ENCODE data around the gene SLC6A17.

Gene SLC6A17

DNA sequence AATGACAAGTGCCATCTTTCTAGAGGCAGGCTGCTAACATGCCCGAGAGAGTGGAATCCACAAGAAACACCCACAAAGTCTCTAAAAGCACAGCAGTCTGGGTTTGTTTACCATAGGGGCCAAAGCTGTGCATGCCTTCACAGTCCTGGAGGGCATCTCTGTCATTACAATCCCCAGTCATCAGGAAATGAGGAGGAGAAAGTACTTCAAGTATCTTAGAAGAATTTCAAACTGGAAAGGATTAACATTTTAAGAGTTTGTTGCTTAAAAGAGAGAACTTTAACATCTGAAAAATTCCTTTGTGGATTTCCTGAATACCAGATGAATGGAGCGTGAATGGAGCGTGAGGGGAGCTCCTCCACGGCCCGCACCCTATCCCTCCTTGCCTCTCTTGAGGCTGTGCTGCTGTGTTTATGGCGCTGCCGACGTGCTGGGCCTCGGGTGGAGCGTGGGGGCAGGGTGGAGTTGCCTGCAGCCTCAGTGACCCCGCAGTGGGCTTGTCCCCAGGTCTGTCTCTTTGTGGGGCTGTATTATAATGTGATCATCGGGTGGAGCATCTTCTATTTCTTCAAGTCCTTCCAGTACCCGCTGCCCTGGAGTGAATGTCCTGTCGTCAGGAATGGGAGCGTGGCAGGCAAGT lies 23.3 kb downstream of the SLC6A17 start:
- no peak for DNase-seq (ENCODE audit: low read depth in 2 of 2)

DNA sequence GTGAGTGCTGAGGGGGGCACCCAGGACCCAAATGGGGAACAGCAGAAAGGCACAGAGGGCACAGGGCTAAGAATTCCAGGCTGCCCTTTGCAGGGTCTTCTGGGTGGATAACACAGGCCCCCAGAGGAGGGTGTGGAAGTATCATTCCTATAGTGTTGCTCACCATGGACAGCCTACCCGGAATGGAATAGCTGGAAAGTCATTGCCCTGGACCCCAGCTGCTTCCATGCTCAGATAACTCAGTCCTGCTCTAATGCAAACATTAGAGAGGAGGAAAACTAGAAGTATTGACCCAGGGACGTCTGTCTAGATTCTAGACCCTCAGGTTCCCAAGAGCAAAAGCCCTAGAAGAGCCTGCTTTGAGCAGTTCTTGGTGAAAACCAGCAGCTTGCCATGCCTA lies 24.7 kb downstream of the SLC6A17 start:
- DNase-seq (ENCODE audit: low read depth in 2 of 2) = no peak

DNA sequence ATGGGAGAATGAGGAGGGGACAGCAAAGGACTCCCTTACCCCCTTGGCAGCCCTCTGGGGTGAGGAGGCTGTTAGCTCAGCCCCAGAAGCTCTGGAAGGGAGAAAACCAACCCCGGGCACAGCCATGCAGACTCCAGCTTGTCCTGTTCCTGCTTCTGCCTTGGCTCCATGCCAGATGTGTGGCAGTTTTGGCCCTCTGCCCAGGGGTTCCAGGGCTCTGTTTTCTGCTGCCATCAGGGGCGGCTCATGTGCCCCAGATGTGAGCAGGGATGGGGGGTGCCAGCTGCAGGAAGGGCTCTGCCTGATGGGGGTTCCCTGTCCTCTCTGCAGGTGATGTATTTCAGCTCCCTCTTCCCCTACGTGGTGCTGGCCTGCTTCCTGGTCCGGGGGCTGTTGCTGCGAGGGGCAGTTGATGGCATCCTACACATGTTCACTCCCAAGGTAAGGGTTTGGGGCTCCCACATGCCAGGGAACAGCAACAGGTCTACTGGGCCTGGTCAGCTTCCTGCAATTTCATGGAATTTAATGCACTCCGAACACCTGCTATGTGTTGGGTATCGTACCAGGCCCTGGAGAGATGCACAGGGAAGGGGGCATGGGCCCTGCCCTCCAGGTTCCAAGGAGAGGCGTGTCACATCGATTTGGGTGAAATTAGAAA lies 26.1 kb downstream of the SLC6A17 start:
- no peak for DNase-seq (ENCODE audit: low read depth in 2 of 2)

DNA sequence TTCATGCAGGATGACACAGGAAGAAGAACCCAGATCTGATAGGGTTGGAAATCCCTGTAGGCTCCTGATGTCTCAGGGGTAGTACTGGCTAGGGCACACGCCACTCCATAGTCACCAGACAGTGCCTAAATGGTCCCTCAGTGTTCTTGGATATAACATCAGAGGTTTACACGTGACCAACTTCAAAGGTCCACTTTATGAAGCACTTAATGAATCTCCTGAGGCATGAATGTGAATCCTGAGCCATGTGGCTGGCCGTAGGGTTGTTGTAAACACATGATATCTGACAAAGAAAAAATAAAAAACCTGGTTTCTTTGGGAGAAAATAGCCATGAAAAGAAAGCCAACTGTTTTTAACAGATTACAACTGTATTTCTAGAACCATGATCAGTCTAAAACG lies 27.5 kb downstream of the SLC6A17 start:
- no peak for DNase-seq (ENCODE audit: low read depth in 2 of 2)

DNA sequence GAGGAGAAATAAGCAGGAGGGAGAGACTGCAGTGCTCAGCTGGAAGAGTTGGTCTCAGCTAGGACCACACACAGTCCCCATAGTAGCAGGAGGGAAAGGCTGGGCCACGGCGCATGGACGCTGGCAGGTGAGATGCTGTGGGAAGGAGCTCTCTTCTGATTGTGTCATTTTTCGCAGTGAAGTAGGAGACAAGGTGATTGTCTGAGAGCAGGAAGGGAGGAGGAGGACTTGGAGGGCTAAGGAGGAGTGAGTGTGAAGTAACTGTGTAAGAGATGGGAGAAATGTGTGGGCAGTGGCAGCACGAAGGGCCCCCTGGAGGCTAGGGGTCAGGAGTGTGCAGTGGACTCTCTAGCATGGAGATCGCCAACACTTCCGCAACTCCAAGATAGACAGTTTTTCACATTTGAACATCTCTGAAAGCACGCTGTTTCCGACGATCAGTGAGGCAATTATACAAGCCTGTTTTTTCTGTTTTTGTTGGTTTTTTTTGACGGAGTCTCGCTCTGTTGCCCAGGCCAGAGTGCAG lies 33.4 kb downstream of the SLC6A17 start:
- no peak for DNase-seq (ENCODE audit: low read depth in 2 of 2)

DNA sequence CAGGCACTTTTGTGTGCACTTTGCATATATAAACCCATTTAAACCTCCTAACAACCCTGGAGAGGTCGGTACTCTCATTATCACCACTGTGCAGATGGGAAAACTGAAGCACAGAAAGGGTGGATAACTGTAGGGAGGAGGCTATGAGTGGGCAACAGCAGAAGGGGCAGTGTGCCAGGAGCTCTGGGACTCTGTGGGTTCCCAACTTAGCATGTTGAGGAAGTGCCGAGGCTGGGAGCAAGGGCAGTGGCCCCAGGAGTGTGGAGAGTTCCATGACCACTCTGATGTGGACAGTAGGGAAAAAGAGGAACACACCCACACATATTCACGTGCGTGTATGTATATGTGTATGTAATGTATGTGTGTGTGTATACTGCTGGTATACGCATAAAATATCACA lies 34.2 kb downstream of the SLC6A17 start:
- DNase-seq (ENCODE audit: low read depth in 2 of 2) = no peak

DNA sequence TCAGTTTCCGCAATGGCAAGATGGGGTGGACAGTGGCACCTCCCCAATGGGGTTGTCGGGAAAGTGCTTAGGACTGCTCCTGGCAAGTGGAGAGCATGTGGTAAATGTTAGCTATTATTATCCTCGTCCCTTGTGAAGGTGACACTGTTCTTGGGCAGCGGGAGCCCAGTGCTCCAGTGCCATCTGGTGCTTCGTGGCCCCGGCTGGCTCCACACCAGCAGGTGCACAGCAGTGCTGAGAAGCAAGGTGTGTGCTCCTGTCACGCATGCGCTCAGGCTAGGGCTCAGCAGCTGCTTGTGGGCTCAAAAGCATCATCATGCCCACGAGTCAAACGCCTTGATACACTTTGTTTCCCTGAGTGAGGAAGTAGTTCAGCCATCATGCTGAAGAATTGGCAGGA lies 34.9 kb downstream of the SLC6A17 start:
- no peak for DNase-seq (ENCODE audit: low read depth in 2 of 2)

DNA sequence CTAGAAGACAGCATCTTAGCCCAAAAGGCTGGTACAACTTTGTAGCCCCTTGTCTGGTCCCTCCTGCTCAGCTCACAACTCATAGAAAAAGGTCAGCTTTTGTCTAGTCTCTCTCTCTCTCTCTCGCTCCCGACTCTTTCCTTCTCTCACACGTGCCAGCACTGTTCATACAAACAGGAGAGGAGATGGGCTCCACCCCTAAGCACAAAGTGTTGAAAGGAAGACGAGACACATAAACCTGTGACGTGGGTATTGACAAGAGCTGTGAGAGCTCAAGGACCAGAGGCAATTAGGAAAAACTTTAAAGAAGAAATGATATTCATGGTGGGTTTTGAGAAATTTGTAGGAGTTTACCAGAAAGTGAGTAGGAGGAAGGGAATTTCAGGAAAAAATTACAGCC lies 36.3 kb downstream of the SLC6A17 start:
- no peak for DNase-seq (ENCODE audit: low read depth in 2 of 2)

DNA sequence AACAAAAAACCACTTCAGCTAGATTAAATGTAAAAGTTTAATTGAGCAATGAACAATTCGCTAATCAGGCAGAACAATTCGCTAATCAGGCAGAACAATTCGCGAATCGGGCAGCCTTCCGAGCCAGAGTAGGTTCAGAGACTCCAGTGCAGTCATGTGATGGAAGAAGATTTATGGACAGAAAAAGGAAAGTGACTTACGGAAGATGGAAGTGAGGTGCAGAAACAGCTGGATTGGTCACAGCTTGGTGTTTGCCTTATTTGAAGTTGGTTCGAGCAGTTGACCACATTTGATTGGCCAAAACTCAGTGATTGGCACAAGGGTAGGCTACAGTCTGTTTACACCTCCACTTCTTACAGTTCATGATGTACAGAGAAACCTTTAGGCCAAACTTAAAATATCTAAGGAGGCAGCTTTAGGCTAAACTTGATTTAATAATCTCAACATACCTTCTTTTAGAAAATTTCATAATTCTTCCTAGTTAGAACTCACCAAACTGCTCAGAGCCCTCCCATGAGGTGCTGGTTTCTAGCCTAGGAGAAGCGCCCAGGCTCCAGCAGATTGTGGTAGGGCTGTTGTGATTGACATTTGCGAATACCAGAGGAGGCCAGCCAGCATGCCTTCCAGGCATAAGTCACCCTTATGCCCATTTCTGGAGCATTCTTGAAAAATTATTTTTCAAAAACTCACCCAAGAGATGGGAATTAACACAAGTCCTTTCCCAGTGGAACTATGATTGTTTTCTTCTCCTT lies 37.0 kb downstream of the SLC6A17 start:
- no peak for DNase-seq (ENCODE audit: low read depth in 2 of 2)

DNA sequence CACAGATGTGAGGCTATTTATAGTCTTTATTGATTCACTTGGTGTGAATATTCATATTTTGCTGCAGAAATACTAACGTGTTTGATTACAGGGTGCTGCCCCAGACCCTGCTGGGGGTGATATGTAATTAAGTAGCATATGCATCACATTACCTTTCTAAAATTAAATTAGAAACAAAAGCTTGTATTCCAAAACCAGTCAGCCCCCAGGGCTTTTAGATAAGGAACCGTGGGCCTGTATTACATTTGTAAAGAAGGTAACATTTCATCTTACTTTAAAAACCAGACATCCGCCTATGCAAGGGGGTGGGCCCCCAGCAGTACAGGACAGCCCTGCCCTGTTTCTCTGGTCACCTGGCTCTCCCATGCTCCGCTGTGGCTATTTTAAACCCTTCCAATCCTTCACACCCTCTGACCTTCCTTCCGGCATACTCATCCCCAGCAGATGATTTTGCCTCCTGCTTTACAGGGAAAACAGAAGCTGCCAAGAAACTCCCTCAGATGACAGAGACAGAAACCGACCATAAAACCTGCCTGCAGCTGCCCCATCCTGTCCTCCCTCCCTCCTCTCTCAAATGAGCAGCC lies 37.8 kb downstream of the SLC6A17 start:
- DNase-seq (ENCODE audit: low read depth in 2 of 2) = no peak

DNA sequence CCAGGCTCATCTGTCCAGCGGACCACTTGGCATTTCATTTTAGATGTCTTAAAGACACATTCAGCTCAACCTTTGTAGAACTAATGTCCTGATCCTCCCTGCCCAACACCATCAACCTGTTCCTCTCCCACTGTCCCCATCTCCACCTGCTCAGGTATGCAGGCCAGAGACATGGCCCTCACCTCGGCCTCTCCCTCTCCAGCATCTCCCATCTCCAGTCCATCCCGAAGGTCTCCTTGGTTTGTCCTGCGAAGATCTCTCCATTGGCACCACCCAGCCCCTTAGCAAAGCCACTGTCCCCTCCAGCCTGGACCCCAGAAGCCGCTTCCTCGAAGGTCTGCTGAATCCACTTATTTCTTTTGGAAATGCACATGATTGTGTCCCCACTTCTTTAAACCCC lies 38.9 kb downstream of the SLC6A17 start:
- no peak for DNase-seq (ENCODE audit: low read depth in 2 of 2)

DNA sequence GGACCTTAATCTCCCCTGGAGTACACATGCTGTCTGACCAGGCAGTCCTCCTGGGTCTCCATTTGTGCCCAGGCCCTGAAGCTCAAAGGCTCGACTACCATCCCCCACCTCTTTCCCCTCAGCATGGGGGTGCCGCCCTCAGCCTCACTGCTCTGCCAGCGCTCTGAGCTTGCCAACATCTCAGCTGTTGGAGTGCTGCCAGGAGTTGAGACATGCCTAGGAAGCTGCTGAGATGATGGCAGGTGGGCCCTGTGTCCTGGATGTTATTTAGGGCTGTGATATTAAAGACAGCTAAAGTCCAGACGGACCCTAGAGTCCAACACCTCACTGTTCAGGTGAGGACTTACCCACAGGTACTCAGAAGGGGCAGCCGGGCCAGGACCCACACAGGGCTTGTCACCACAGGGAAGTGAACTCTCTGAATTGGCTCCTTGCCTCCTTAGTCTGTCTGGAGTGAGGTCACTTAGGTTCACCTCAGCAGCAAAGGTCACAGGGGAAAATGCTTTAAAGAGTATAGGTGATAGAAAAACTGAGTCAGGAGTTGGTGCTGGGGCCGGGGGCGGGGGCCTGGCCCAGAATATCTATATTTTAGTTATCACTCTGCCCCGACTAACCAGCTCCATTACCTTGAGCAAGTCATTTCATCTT lies 40.1 kb downstream of the SLC6A17 start:
- no peak for DNase-seq (ENCODE audit: low read depth in 2 of 2)

DNA sequence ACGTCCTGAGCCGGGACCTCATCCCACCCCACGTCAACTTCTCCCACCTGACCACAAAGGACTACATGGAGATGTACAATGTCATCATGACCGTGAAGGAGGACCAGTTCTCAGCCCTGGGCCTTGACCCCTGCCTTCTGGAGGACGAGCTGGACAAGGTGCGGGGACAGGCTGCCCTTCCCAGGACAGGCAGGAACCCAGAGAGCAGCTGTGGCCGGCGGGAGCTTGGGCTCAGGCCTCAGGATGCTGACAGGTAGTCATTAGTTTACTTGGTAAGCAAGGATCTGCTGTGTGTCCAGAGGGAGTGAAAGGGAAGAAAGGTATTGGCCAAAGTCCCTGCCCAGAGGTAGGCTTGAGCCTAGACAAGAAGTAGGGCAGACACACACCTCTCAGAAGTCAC lies 42.2 kb downstream of the SLC6A17 start:
- no peak for DNase-seq (ENCODE audit: low read depth in 2 of 2)

DNA sequence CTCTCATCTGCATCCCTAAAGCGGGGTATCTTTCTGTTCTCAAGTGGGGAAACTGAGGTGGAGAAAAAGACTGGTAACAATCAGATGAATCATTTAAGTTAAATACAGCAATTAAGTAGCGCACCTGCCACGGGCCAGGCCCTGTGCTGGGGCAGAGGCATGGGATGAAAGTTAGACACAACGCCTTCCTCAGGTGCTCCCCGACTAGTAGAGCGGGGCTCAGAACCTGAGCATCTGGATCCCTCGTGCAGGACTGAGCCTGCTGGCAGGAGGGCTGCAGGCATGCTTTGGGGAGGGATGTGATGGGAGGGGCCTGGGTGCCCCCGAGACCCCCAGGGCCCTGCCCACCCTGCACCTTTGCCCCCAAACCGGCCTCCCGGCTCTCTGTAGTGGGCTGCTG lies 44.9 kb downstream of the SLC6A17 start:
- DNase-seq (ENCODE audit: low read depth in 2 of 2) = no peak

DNA sequence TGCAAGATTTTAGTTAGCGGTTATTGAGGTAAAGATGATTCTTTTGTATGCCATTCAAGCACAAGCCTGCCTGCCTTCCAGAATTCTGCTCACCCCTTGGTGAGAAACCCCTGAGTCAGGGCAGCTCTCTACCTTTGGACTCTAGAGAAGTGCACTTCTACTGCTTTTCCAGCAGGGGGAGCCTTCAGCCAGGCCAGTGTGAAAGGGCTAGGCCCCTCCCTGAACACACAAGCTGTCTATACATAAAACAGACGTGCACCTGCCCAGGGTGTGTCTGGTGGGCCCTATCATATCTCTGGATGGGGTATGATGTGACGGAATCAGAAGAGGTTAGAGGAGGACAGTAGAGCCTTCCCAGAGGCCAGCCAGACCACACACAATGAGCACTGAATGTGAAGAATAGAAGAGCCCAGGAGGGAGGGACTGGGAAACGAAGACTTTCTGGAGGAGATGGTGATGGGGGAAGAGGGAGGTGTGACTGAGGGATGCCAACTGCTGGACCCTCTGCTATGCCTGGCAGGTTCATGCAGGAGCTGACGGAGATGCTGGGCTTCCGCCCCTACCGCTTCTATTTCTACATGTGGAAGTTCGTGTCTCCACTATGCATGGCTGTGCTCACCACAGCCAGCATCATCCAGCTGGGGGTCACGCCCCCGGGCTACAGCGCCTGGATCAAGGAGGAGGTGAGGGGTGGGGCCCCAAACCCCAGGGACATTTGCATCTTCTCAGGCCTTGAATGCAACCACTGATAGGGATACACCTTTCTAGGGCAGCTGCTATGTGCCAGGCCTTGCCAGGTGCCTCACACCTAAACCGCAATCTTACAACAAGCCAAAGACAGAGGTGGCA lies 46.8 kb downstream of the SLC6A17 start:
- no peak for DNase-seq (ENCODE audit: low read depth in 2 of 2)

DNA sequence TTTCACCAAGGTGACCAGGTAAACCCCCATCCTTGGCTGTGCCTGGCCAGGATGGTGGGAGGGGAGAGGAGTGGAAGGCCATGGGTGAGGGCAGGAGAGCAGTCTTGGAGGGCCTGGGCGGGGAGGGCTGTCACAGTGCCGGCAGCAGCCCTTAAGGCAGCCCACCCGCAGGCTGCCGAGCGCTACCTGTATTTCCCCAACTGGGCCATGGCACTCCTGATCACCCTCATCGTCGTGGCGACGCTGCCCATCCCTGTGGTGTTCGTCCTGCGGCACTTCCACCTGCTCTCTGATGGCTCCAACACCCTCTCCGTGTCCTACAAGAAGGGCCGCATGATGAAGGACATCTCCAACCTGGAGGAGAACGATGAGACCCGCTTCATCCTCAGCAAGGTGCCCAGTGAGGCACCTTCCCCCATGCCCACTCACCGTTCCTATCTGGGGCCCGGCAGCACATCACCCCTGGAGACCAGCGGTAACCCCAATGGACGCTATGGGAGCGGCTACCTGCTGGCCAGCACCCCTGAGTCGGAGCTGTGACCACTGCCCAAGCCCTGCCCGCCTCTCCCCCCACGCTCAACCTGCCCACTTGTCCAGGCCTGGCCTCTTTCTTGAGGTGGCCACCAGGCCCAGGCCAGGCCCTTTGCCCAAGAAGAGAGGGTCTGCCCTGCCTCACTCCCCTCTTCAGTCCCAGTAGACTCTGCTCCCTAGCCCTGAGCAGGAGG lies 47.8 kb downstream of the SLC6A17 start:
- no peak for DNase-seq (ENCODE audit: low read depth in 2 of 2)

DNA sequence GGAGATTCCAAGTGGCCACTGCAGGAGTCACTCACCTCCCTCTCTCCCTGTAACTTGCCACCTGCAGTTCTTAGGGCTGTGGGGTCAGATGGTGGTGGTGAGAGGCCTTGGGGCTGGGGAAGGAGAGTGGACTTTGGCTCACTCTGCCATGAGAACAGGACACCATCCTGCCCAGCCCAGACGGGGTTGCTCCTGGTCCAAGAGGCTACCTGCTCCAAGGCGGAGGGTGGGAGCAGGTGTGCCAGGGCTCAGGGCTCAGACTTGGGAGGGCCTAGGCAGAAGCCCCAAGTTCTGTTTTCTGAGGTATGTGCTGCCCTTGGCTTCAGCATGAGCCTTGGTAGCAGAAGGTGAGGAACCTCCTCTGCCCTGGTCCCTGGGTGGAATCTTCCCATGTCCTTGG lies 48.5 kb downstream of the SLC6A17 start:
- no peak for DNase-seq (ENCODE audit: low read depth in 2 of 2)

DNA sequence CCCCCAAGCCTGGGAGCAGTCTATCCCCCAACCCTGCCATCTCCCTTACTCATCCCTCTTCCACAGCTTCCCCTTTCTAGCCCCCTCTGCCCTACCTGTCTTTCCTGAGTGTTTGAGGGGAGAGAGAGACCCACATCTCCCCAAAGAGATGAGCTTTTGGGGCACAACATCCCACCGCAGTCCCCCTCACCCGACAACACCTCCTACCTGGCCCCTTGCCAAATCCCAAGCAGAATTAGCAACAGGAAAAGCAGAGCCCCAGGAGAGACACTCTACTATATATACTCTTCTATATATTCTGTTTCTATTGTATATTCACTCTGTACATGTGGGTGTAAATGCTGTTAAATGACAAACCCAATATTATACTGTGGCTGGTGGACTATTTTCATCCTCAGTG lies 49.9 kb downstream of the SLC6A17 start:
- no peak for DNase-seq (ENCODE audit: low read depth in 2 of 2)

DNA sequence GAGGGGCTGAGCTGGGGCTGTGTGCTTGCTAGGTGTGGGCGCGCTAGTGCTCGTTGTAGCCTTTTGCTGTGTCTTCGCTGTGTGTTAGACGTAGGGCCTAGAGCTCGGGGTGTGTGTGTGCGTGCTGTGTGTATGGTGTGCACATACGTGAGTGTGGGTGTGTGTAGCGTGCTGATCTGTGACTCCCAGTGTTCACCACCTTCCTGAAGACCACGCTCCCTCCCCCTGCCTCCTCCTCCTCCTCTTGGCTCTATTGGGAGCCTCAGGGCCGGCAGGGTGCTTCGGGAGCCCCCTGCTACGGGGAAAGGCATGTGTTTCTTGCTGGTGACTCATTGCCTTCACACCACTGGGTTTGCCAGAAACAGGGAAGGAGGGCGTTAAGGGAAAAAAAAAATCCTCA lies 50.4 kb downstream of the SLC6A17 start:
- DNase-seq (ENCODE audit: low read depth in 2 of 2) = no peak

DNA sequence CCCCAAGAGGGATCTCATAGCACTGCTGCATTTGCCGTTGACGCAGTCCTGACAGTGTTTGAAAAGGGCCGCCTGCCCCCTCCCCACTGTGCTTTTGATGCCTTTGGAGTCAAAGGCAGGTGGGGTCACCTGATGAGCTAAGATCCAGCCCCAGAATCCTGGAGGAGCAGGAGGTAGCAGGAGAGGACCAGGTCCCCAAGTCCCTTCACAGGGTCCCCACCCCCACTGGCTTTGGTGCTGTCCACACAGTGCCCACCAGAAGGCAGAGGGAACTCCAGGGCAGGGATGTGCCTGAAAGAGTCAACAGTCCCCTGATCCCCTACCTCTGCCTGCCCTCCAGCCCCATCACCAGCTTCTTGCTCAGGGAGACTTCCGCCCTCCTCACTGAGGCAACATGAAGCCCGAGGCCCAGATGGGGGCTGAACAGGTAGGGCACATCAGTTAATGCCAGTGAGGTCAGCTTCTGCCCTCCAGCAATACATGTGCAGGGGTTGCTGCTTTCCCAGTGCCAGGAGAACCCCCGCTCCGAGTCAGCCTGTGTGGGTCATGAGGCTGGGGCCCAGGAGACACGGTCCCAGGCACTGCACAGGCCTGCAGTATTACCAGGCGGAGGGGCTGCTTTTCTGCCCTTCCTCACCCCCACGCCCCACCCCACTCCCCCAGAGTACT lies 51.0 kb downstream of the SLC6A17 start:
- DNase-seq (ENCODE audit: low read depth in 2 of 2) = no peak
